AG04449 (cell line): ENCODE data around the gene IRAK1.
"Not testable (repeated sequence)": the region's sequence is repeated elsewhere in the genome, so short reads cannot be mapped to it uniquely, and the experiment has no call there.

Experiments
- CTCF ChIA-PET: fragments of 350-600 bp; formaldehyde crosslinking; extraction: SDS; loops from one replicate; lab custom pipeline; 2021; ENCODE audit warnings: antibody characterized with exemption; lab: Yijun Ruan, JAX
- POLR2A ChIA-PET: fragments of 400-600, 350-600 bp; formaldehyde crosslinking; extraction: SDS; loops from one replicate; lab custom pipeline; 2020; ENCODE audit warnings: antibody characterized with exemption, inconsistent platforms; lab: Yijun Ruan, JAX
- DNase-seq: peaks from one replicate; pipeline ENCODE4 v3.0.0-alpha.2; 2010; ENCODE audit warnings: low read depth, low spot score
- H3K4me3 ChIP-seq: 2 replicates; pipeline ENCODE4 v1.5.1; 2011; ENCODE audit warnings: low read depth, mild to moderate bottlenecking, control low read depth, low read length
- TF ChIP-seq, protein P1 (sequence below): IDR thresholded peaks from one replicate; pipeline ENCODE4 v1.5.1; 2011; ENCODE audit warnings: mild to moderate bottlenecking, moderate library complexity, low read length, control low read depth, inconsistent platforms; ENCODE audit not compliant: insufficient read depth; ENCODE audit errors: missing control alignments

The IRAK1 gene

DNA sequence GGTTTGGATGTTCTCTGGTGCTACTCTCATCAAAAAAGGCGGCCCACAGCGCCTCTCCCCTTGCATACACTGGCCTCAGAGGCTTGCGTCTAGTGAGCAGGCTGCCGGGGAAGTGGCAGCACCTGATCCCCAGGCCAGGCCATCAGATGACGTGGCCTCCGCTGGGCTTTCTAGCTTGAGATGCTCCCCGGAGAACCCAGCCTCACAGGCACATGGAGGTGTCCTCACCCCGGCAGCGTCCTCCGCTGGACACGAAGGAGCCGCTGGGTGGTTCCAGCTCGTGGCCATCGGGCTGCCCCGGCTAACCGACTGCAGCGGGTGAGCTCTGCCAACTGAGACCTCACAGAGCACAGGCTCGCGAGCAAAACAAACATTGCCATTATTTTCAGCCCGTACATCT lies 12.8 kb downstream of the IRAK1 start:
- TF ChIP-seq, protein P1, sequence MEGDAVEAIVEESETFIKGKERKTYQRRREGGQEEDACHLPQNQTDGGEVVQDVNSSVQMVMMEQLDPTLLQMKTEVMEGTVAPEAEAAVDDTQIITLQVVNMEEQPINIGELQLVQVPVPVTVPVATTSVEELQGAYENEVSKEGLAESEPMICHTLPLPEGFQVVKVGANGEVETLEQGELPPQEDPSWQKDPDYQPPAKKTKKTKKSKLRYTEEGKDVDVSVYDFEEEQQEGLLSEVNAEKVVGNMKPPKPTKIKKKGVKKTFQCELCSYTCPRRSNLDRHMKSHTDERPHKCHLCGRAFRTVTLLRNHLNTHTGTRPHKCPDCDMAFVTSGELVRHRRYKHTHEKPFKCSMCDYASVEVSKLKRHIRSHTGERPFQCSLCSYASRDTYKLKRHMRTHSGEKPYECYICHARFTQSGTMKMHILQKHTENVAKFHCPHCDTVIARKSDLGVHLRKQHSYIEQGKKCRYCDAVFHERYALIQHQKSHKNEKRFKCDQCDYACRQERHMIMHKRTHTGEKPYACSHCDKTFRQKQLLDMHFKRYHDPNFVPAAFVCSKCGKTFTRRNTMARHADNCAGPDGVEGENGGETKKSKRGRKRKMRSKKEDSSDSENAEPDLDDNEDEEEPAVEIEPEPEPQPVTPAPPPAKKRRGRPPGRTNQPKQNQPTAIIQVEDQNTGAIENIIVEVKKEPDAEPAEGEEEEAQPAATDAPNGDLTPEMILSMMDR = no peak
- CTCF ChIA-PET = no interaction called here
- no peak for DNase-seq
- POLR2A ChIA-PET = no interaction called here
- no peak overlapping the region for H3K4me3 ChIP-seq

DNA sequence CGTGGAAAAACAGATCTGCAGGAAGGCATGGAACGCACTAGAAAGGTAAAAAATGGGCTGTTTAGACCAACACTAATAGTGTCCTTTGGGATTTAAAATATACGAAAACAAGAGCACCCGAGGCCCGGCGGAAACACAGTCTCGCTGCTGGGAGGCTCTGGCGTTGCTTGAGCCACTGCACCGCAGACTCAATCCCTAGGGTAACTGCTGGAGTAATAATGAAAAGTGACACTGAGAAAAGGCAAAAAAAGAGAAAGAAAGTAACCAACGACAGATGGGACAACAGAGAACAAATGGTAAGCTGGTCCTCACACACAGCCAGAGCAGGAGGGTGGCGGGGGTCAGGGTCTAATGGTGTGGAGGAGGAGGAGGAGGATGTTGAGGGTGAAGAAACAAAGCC lies 15.4 kb downstream of the IRAK1 start:
- DNase-seq = no peak
- ChIA-PET POLR2A (no interaction called here), CTCF (interaction anchor here (1.0 to 1.6 kb wide), 3 partner anchors 9 to 44 kb away, joined by 3 to 4 read pairs (median 4); no protein-coding TSS in a partner anchor)

DNA sequence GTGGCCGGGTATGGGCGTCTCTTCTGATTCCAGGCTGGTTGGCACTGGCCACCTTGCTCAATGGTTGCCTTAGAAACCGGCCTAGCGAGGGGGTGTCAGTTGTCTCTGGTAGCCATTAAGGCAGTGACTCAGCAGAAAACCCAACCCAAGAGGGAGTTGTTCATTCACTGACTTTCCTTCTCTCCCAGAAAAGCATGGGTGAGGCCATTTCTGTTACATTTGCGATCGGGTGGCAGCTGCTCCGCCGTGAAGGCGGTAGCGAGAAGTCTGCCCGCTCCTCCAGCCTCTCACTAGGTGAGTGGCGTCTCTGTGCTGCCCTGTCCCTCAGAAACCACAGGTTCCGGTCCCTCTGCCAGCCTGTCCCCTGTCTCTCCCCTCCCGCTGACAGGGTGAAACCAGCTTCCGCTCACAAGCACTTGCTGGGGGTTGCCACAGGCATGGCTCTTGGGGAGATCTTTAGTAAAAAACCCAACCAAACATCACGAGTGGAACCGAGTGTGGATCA lies 17.4 kb downstream of the IRAK1 start:
- POLR2A ChIA-PET = no interaction called here
- DNase-seq = no peak

More for the DNA sequence above, 15.4 kb downstream of the IRAK1 start:
- TF ChIP-seq, protein P1 = no peak
- no peak overlapping the region for H3K4me3 ChIP-seq

DNA sequence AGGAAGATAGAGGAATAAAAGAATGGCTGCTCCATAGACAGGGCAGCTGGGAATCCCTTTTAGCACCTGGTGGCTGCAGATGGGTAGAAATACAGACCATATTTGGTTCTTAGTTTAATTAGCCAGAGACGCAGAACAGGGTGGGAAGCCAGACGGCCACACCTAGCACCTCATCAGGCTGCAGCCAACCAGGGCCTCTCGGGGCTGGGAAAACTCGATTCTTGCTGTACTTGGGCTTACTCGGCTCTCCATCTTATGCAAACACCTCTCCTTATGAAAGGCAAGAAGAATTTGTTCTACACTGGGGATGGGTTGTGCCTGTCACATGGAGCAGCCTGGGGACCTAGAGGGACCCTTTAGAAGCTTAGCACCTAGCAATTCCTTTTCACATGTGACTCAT lies 19.7 kb downstream of the IRAK1 start:
- CTCF ChIA-PET = no interaction called here
- POLR2A ChIA-PET = no interaction called here
- no peak for DNase-seq

More for the DNA sequence above, 17.4 kb downstream of the IRAK1 start:
- H3K4me3 ChIP-seq = no peak overlapping the region
- TF ChIP-seq, protein P1 = no peak
- CTCF ChIA-PET = interaction anchor here (1.8 kb wide), 1 partner anchor 11 kb away, joined by 16 read pairs; no protein-coding TSS in a partner anchor

DNA sequence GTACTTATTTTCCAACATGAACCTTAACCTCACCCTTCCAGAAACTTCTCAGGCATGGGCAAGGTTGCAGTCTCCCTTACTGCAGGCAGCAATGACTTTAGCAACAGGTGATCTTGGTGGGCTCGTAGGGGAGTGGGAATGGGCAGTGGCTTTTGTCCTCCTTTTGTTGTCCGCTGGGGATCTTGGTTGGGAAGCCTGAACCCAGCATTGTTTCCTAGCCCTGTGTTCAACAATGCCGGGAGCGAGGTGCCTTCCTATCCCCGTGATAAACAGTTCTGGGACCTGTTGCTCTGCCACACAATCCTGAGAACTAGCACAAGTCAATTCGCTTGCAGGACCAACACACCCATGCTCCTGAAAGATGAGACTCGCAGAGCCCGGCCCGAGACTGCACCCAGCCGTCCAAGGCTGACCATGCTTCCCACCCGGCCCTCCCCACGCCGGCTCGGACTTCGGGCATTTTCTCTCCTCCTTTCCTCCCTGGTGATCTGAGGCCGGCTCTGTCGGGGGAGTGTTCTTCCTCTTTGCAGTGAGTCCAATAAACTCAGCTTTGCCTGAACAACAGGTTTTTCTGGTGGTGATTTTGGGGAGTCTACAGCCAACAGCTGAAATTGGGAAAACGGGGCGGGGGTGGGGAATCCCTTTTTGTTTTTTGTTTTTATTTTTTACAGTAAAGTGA lies 20.2 kb downstream of the IRAK1 start:
- no peak overlapping the region for H3K4me3 ChIP-seq
- no peak for DNase-seq
- ChIA-PET POLR2A (interaction anchor here (0.6 kb wide), 1 partner anchor 11 kb away, joined by 4 read pairs; no protein-coding TSS in a partner anchor), CTCF (no interaction called here)
- TF ChIP-seq, protein P1 = no peak

More for the DNA sequence above, 19.7 kb downstream of the IRAK1 start:
- TF ChIP-seq, protein P1 = no peak
- no peak overlapping the region for H3K4me3 ChIP-seq

DNA sequence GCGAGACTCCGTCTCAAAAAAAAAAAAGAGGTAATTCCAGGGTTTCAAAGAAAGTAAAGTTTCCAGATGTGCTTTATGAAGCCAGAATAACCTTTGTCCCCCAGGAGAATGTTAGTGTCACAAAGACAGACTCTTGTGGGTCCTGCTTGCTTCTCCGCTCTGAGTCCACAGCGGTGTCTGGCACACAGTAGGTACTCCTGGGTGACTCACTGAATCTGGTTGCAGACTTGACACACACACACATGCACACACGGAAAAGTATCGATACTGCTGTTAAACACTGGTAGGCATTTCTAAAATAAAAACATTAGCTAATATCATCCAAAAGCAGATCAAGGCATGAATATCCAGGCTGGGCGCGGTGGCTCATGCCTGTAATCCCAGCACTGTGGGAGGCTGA lies 24.2 kb downstream of the IRAK1 start:
- CTCF ChIA-PET = interaction anchor here (1.7 kb wide), 1 partner anchor 17 kb away, joined by 4 read pairs; no protein-coding TSS in a partner anchor
- POLR2A ChIA-PET = no interaction called here
- H3K4me3 ChIP-seq = no peak overlapping the region
- DNase-seq = no peak
- TF ChIP-seq, protein P1 = no peak

DNA sequence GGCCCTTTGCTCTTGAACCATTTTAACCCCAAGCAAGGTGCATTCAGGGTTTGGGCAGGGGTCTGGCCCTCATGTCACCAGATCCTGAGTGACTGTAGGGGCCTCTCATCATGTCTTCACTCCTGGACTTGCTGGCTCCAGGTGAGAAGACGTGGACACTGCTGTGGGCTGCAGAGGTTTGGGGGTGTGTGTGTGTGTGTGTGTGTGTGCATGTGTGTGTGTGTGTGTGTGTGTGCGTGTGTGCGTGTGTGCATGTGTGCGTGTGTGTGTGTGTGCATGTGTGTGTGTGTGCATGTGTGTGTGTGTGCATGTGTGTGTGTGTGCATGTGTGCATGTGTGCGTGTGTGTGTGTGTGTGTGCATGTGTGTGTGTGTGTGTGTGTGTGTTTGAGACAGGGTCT lies 25.3 kb downstream of the IRAK1 start:
- POLR2A ChIA-PET, CTCF ChIA-PET: not testable (repeated sequence)

More for the DNA sequence above, 25.3 kb downstream of the IRAK1 start:
- DNase-seq, H3K4me3 ChIP-seq: not testable (repeated sequence)
